HG03039 (cell line): ENCODE results near the gene CENPT.

Experiments used
- ATAC-seq: cut with Tn5 transposase; IDR thresholded peaks from one replicate; pipeline ENCODE4 v1.9.1; 2021; ENCODE audit warnings: mild to moderate bottlenecking, moderate library complexity; ENCODE audit not compliant: unreplicated experiment

The CENPT gene

DNA sequence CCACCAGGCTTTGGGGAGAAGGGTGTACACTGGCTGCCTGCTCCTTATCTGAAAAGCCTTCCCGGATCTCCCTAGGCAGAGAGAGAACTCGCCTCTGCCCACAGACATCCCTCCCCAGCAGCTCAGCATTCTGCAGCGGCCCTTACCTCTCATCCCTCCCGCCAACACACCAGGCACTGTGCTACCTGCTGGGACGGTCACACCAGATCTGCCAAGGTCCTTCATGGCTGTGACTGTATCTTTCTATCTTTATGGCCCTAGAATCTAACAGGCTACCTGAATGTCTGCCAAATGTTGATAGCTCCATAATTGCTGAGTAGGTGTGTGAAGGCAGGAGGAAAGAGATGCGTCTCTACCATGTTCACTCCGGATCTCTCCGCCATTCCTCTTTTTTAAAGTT is 32.9 kb downstream of the CENPT start:
- no peak for ATAC-seq

DNA sequence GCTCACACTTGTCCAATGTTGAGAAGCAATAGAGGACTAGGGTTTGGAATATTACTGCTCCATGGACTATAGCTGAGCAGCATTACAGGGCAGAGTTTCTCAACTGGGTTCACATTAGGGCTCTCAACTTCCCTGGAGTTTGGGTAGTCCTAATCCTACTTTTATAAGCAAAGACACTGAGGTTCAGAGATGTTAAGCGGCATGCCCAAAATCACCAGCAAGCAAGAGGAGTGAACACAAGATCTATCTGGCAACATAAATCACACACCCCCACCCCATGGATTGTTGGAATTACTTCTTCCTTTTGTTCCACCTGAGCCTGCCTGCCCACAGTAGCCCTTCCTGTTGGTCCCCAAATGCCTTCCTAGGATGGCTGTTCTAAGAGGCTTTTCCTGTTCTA is 35.6 kb downstream of the CENPT start:
- no peak for ATAC-seq

GRCh38 chr16:67807148-67807682 is 40.3 kb downstream of the CENPT start:
- ATAC-seq = no peak

- ATAC-seq = peak; percentile 88
Observed at GRCh38 chr16:67806428-67807147, 40.9 kb downstream of the CENPT start, which contains the start of the genes RANBP10 and TSNAXIP1. TSS of gene RANBP10 (minus strand) at chr16:67806560. CDS start at chr16:67806536, 24 bp downstream. TSS of gene TSNAXIP1 (plus strand) at chr16:67806889. CDS start at chr16:67807150, 261 bp downstream.

DNA sequence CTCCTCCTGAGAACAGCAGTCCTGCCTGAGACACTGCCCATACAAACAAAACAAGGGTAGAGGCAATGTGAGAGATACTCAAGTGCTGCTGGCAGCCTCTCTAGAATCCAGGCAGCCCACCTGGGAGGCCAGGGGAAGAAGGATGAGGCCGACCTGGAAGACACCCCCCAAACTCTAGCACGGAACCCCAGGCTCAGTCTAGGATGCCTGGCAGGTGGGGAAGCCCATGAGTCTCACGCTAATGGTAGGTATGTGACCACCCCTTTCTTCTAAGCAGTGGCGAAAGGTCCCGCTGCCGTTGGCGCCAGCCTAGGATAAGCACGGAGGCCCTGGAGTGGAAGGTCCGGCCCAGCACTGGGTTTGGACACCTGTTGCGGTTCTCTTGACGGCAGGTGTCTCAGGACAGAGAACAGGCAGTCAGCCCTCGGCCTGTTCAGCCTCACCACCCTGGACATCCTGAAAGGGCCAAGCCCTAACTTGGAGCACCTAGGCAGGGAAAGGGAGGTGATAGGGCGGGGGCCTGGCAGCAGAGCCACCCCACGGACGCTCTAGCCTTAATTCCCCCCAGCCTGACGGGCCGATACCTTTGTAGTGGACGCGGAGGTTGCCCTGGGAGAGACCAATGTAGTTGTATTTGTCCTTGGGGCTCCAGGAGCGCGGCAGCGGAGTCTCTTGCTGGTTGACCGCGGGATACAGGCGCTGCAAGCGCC is 41.6 kb downstream of the CENPT start:
- peak; percentile 1 for ATAC-seq

- ATAC-seq = no peak
Observed at GRCh38 chr16:67804853-67805542, 42.5 kb downstream of the CENPT start.

DNA sequence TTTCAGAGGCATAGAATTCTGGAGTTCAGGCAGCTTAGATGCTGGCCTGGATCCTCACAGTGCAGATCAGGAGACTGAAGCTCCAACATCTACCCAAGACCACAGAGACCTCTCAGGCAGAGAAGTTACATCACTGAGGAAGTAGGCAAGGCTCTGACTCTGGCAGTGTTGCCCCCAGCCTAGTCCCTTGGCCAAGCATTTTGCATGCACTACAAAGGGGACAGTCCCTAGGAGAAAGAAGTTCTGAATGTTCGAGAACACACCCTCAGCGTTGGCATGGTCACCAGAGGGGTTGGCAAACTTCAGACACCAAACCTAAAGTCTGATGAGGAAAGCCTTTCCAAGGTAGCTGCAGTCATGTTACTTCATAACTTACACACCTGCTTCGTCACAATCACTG is 43.6 kb downstream of the CENPT start:
- no peak for ATAC-seq

- ATAC-seq = no peak
Observed at GRCh38 chr16:67801883-67802282, 45.6 kb downstream of the CENPT start.

- no peak for ATAC-seq
Observed at GRCh38 chr16:67801241-67801640, 46.3 kb downstream of the CENPT start.

- ATAC-seq = no peak
Observed at GRCh38 chr16:67800338-67800926, 47.1 kb downstream of the CENPT start.

GRCh38 chr16:67796099-67796718 is 51.3 kb downstream of the CENPT start:
- no peak for ATAC-seq

DNA sequence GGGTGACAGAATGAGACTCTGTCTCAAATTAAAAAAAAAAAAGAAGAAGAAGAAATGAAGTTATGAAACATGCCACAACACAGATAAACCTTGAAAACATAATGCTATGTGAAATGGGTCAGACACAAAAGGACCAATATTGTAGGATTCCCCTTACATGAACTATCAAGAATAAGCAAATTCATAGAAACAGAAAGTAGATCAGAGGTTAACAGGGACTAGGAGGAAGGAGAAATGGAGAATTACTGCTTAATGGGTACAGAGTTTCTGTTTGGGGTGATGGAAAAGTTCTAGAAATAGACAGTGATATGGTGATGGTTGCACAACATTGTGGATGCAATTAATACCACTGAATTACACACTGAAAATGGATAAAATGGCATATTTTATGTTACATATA is 57.4 kb downstream of the CENPT start:
- no peak for ATAC-seq

DNA sequence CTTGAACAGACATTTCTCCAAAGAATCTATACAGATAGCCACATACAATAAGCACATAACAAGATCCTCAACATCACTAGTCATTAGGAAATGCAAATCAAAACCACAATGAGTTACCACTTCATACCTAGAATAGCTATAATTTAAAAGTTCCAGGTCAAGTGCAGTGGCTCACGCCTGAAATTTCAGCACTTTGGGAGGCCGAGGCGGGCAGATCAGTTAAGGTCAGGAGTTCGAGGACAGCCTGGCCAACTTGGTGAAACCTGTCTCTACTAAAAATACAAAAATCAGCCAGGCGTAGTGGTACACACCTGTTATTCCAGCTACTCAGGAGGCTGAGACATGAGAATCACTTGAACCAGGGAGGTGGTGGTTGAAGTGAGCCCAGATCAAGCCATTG is 61.0 kb downstream of the CENPT start:
- no peak for ATAC-seq

DNA sequence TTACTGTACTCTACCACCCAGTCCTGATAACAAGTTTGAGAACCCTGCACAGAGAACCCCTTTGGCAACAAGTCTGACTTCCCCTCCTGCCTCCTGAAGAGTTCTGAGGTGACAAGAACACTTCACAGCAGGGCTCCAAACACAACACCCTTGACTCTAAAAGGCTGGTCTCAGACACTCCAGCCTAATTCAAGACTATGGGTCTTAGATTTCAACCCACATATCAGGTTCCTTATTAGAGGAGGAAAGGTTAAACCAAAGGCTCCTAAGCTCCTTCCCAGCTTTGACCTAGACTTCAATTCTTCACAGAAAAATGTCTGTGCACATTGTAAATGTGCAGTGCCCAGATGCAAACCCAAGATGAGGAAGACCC is 64.2 kb downstream of the CENPT start:
- no peak for ATAC-seq

DNA sequence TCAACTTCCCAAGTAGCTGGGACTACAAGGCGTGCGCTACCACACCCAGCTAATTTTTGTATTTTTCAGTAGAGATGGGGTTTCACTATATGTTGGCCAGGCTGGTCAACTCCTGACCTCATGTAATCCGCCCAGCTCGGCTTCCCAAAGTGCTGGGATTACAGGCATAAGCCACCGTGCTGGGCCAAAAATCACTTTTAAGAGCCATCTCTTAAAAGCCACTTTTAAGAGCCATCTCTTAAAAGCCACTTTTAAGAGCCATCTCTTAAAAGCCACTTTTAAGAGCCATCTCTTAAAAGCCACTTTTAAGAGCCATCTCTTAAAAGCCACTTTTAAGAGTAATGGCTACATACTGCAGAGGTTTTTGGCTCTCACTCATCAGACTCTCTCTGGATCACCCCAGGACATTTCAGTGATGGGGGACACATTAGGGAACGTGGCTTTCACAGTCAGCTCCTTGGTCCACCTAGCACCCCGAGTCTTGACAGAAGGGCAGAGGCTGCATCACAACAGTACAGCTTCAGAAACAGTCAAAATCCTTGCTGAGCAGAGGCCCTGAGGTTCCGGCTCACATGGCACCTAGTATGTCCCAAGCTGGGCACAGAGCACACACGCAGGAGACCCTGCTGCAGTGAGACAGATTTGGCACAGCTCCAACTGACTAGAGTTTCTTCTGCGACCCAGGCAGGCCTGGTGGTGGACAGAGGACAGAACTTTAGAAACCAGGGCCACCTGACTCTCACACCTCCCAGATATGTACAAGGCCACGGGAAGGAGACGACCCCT is 64.7 kb downstream of the CENPT start:
- no peak for ATAC-seq

- no peak for ATAC-seq
Observed at GRCh38 chr16:67781565-67781921, 66.0 kb downstream of the CENPT start.

DNA sequence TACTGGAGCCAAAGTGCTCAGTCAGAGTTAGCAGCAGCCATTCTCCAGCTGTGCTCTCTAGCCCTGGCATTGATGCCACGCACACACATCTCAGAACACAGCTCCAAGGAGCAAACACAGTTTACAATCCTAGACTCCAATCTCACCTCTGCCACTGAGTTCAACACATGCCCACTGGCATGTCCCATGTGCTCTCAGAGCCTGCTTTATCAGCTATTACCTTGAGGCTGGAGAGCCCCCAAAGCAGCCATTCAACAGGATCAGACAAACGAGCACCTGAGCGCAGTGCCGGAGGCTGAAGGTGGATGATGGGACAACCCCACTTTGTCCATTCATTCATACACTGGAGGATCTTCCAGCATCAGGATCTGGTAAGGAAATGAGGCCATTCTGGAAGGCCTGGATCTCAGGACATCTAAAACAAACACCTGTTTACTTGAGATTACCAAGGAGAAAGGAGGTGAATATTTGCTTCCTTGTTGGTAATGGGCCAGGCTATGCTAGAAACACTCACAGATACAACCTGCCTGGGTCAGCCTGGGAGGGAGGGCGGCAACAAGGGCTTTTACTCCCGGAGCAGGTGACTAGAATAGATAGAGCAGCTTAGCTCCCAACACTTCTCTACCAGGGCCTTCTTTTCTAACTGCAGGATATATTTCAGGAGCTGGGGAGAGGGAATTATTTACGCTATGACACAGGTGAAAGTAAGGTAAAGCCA is 66.5 kb downstream of the CENPT start:
- ATAC-seq = no peak

GRCh38 chr16:67779256-67780014 is 68.1 kb downstream of the CENPT start:
- no peak for ATAC-seq
